Measurements from ENCODE around the gene ZC3H11A. TPM values are rescaled to one million over a fixed set of nuclear protein-coding genes. Genes with fewer than 3 reads are reported as not detected.
"Not testable (repeated sequence)": the region's sequence is repeated elsewhere in the genome, so short reads cannot be mapped to it uniquely, and the experiment has no call there.

Gene ZC3H11A
- 10 to 100 TPM; 55.5 to 97.8 (median 72.8) TPM for total RNA-seq

- Histone ChIP-seq H3K27me3 (no peaks in the 10 kb centered on the region), H3K4me3 (peak within 1 kb of the TSS; percentile 73 to 91 (median 87)), H3K4me1 (peaks cover 30 to 51% (median 33%) of the 10 kb centered on the region in 3 donors), H3K27ac (peak within 1 kb of the TSS; percentile 96 to 99 (median 98)), H3K9me3 (no peaks in the 10 kb centered on the region), H3K36me3 (peaks cover 0 to 30% (median 0%) of the 10 kb centered on the region in 3 donors)
- DNase-seq, result peak; percentile 98
- intact Hi-C loops (cut with DNase I), result loop anchor here (10.0 kb wide), 1 partner anchor 171 kb away; the partner anchor contains the start of gene ATP2B4
- TF ChIP-seq POLR2A (IDR thresholded peaks at IDR 0.05) (peak in 3 of 4 donors; percentile 52 to 77 (median 67)), CTCF (IDR thresholded peaks at IDR 0.05) (no peak)
- 0% methylated on average over 11 to 26 of the region's 59 CpGs for WGBS, 2 donors
Observed at GRCh38 chr1:203795441-203796235, at the start of gene ZC3H11A, which contains the start of gene ZBED6. Gene ZC3H11A, plus strand, starts transcription at chr1:203795623. Its CDS starts 21,448 bp downstream, at chr1:203817071. Gene ZBED6, plus strand, starts transcription at chr1:203795623. Its CDS starts 1,900 bp downstream, at chr1:203797523.

- intact Hi-C loops (cut with DNase I), result no loop called here
- TF ChIP-seq CTCF (IDR thresholded peaks at IDR 0.05) (no peak), POLR2A (IDR thresholded peaks at IDR 0.05) (no peak)
- no peak for DNase-seq
- no peak overlapping the region for H3K4me3 ChIP-seq
- H3K36me3 ChIP-seq, result peaks cover 0 to 2% (median 0%) of the 10 kb centered on the region in 3 donors
- no peak overlapping the region for H3K27ac ChIP-seq
- no peaks in the 10 kb centered on the region for H3K9me3 ChIP-seq
- no peaks in the 10 kb centered on the region for H3K27me3 ChIP-seq
- 91 to 96% methylated on average over 6 of the region's 6 CpGs for WGBS, 2 donors
- peaks cover 16 to 45% (median 26%) of the 10 kb centered on the region in 3 donors for H3K4me1 ChIP-seq
Observed at GRCh38 chr1:203746281-203746680, 49.1 kb upstream of the ZC3H11A start.

GRCh38 chr1:203751051-203751450 lies 44.4 kb upstream of the ZC3H11A start:
- H3K27ac ChIP-seq, result peak overlapping the region; percentile 64 to 80 (median 72)
- no peak for DNase-seq

GRCh38 chr1:203751618-203752361 lies 43.6 kb upstream of the ZC3H11A start:
- WGBS, 2 donors, result 59 to 63% methylated on average over 5 of the region's 5 CpGs

More at GRCh38 chr1:203751051-203751450, 44.4 kb upstream of the ZC3H11A start:
- no peaks in the 10 kb centered on the region for H3K36me3 ChIP-seq
- intact Hi-C loops (cut with DNase I), result no loop called here
- H3K27me3 ChIP-seq, result no peaks in the 10 kb centered on the region
- 47 to 50% methylated on average over 3 of the region's 3 CpGs for WGBS, 2 donors
- peaks cover 4 to 57% (median 18%) of the 10 kb centered on the region in 3 donors for H3K4me1 ChIP-seq
- no peak overlapping the region for H3K4me3 ChIP-seq
- no peak for TF ChIP-seq POLR2A (IDR thresholded peaks at IDR 0.05)
- peak in 2 of 6 experiments; percentile 42 to 49 for TF ChIP-seq CTCF (IDR thresholded peaks at IDR 0.05)
- no peaks in the 10 kb centered on the region for H3K9me3 ChIP-seq

GRCh38 chr1:203754455-203754864 lies 41.0 kb upstream of the ZC3H11A start:
- TF ChIP-seq CTCF (IDR thresholded peaks at IDR 0.05) (no peak), POLR2A (IDR thresholded peaks at IDR 0.05) (no peak)
- intact Hi-C loops (cut with DNase I), result no loop called here
- 24 to 47% methylated on average over 4 of the region's 4 CpGs for WGBS, 2 donors
- Histone ChIP-seq H3K27me3 (no peaks in the 10 kb centered on the region), H3K4me1 (peaks cover 4 to 60% (median 20%) of the 10 kb centered on the region in 3 donors), H3K36me3 (no peaks in the 10 kb centered on the region), H3K4me3 (no peak overlapping the region), H3K27ac (peak overlapping the region; percentile 62 to 80 (median 72)), H3K9me3 (no peaks in the 10 kb centered on the region)
- no peak for DNase-seq

More at GRCh38 chr1:203751618-203752361, 43.6 kb upstream of the ZC3H11A start:
- H3K27me3 ChIP-seq; intact Hi-C loops (cut with DNase I); H3K9me3 ChIP-seq; DNase-seq; H3K36me3 ChIP-seq; H3K4me3 ChIP-seq: not testable (repeated sequence)
- peak overlapping the region; percentile 57 to 80 (median 65) for H3K27ac ChIP-seq
- peaks cover 4 to 60% (median 20%) of the 10 kb centered on the region in 3 donors for H3K4me1 ChIP-seq
